Measurements from ENCODE around the gene NONO. TPM values are rescaled to one million over a fixed set of nuclear protein-coding genes. Genes with fewer than 3 reads are reported as not detected.

Gene NONO
- total and polyA plus RNA-seq, 2 experiments from 2014 or later, result 342 to 656 TPM

- peaks cover 16% of the 10 kb centered on the region for H3K79me2 ChIP-seq (replicated peaks; ENCODE audit: insufficient read depth)
- no peak for TF ChIP-seq CTCF (conservative IDR thresholded peaks at IDR 0.05; ENCODE audit: low read depth in 2 of 2)
- TF ChIP-seq ZNF331 (CRISPR knock-in tag; IDR thresholded peaks at IDR 0.05; ENCODE audit: low read depth), result no peak
- no peak for TF ChIP-seq CREB1 (CRISPR knock-in tag; IDR thresholded peaks at IDR 0.05; ENCODE audit: low read depth)
- TF ChIP-seq NANOG (IDR thresholded peaks at IDR 0.05; ENCODE audit: borderline replicate concordance), result no peak
- no peak for TF ChIP-seq POLR2AphosphoS5 (IDR thresholded peaks at IDR 0.05; ENCODE audit: low read depth)
- no peak for TF ChIP-seq STAT1 (IDR thresholded peaks at IDR 0.05; ENCODE audit: unreplicated experiment)
- no peak for TF ChIP-seq JUNB (IDR thresholded peaks at IDR 0.05; ENCODE audit: unreplicated experiment)
- TF ChIP-seq, protein P1, sequence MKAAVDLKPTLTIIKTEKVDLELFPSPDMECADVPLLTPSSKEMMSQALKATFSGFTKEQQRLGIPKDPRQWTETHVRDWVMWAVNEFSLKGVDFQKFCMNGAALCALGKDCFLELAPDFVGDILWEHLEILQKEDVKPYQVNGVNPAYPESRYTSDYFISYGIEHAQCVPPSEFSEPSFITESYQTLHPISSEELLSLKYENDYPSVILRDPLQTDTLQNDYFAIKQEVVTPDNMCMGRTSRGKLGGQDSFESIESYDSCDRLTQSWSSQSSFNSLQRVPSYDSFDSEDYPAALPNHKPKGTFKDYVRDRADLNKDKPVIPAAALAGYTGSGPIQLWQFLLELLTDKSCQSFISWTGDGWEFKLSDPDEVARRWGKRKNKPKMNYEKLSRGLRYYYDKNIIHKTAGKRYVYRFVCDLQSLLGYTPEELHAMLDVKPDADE (IDR thresholded peaks at IDR 0.05), result no peak
- no peak for TF ChIP-seq REST (IDR thresholded peaks at IDR 0.05; ENCODE audit: unreplicated experiment)
- TF ChIP-seq ZNF114 (CRISPR knock-in tag; IDR thresholded peaks at IDR 0.05), result no peak
- no peak for TF ChIP-seq EZH2phosphoT487 (IDR thresholded peaks at IDR 0.05; ENCODE audit: unreplicated experiment)
- H3K4me3 Mint-ChIP-seq, result peak overlapping the region; percentile 92
- peaks cover 10% of the 10 kb centered on the region for H3K27me3 Mint-ChIP-seq (ENCODE audit: insufficient read depth, low read depth, poor library complexity)
- H3F3A ChIP-seq (replicated peaks; ENCODE audit: low read depth), result no peaks in the 10 kb centered on the region
- H3K9me2 ChIP-seq (ENCODE audit: insufficient read depth), result no peaks in the 10 kb centered on the region
- H3K27me3 ChIP-seq (ENCODE audit: insufficient read depth), result no peaks in the 10 kb centered on the region
- no peak overlapping the region for H2AFZ ChIP-seq
- ATAC-seq, result no peak
- H3K27ac ChIP-seq (ENCODE audit: low read depth), result no peak overlapping the region
- H3K27ac Mint-ChIP-seq, result no peak overlapping the region; the same call in 1 of the 2 replicates
- H3K4me1 ChIP-seq (ENCODE audit: insufficient read depth), result peaks cover 9% of the 10 kb centered on the region
- no peak overlapping the region for H3K4me3 ChIP-seq
- no peak overlapping the region for H3K4me2 ChIP-seq
- H3K9me3 Mint-ChIP-seq, result no peaks in the 10 kb centered on the region
- H3K36me3 Mint-ChIP-seq (ENCODE audit: low read depth), result peaks cover 53% of the 10 kb centered on the region
- no peaks in the 10 kb centered on the region; the same call in 1 of the 2 replicates for H4K20me1 ChIP-seq (replicated peaks; ENCODE audit: insufficient read depth)
- peaks cover 15% of the 10 kb centered on the region for H3K4me1 Mint-ChIP-seq
- no peak for DNase-seq (ENCODE audit: low spot score)
- no peaks in the 10 kb centered on the region; the same call in 1 of the 2 replicates for H3K36me3 ChIP-seq (ENCODE audit: insufficient read depth)
Measured at GRCh38 chrX:71250841-71251240, 32.6 kb upstream of the NONO start.

Measured in GM23338 (cell line).